Hindlimb muscle (tissue), 1 donor: ENCODE measurements around the gene MAT1A. TPM values are rescaled to one million over a fixed set of nuclear protein-coding genes. Genes with fewer than 3 reads are reported as not detected.
"Not testable (repeated sequence)": the region's sequence is repeated elsewhere in the genome, so short reads cannot be mapped to it uniquely, and the experiment has no call there.

Experiments
- DNase-seq: peaks from one replicate; pipeline ENCODE4 v3.0.0-alpha.2; 2013
- polyA plus RNA-seq: library from polyadenylated mRNA; unstranded; fragments of 120-200 nt; gene quantifications from one replicate; pipeline ENCODE4 v1.2.1, GENCODE V29; 2013; ENCODE audit not compliant: insufficient read length

Gene MAT1A
- not detected for polyA plus RNA-seq

- DNase-seq = no peak
These were observed at the start of gene MAT1A for GRCh38 chr10:80289451-80290287. Gene MAT1A, minus strand, starts transcription at chr10:80289658. Its CDS starts 235 bp downstream, at chr10:80289423.

- DNase-seq = no peak
These were observed 44.5 kb upstream of the MAT1A start for GRCh38 chr10:80333983-80334382.

DNA sequence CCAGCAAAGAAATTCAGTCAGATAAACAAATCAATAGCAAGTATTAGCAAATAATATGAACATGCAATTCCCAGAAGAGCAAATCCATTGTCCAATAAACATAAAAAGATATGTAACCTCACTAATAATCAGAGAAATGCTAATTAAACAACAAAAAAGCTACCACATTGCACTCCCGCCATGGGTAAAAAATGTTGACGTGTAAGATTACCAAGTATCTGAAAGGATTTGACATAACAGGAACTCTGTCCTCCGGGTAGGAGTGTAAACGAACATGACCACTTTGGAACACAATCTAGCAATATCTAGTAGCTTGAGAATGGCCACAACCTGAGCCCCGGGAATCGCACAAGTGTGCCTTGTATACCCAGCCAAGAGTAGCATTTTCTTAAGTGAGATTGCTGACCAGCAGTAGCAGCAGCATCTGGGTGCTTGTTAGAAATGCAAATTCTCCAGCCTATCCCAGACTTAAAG, 35.5 kb upstream of the MAT1A start:
- no peak for DNase-seq

- DNase-seq = no peak
These were observed 34.6 kb upstream of the MAT1A start for GRCh38 chr10:80324086-80324485.

GRCh38 chr10:80323311-80323710, 33.9 kb upstream of the MAT1A start:
- no peak for DNase-seq

GRCh38 chr10:80322711-80323110, 33.3 kb upstream of the MAT1A start:
- no peak for DNase-seq

DNA sequence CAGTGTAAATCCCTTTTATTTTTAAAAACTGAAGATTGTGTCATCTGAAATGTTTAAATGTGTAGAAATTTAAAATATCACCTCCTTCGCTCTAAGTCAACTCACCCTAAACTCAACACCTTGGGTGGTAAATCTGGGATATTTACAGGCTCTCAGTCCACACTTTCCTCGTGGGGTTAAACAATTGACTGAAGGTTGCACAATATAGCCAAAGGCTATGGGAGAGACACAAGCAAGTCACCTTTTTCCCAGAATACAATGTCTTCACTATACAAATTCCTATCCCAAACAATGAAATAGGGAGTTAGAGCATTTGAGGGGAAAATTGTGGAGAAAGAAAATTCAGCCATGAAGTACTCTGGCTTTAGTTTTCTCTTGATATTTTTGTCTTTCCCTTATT, 32.7 kb upstream of the MAT1A start:
- DNase-seq = no peak

GRCh38 chr10:80321183-80321582, 31.7 kb upstream of the MAT1A start:
- no peak for DNase-seq

DNA sequence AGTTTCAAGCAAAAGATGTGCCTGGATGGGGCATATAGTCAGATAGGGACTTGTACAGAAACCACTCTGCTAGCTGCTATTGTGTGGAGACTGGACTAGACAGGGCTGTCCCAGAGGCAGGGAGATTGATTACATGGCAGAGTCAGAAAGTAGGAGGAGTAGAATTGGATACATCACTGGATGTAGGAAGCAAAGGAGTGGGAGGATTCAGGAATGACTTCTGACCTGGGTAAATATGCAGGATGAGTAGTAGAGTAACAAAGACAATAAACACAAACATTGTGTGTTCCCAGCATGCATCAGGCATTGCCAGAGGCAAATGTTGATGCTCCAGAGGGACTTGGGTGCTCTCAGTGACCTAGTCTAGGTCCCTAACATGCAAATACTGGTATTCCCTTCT, 30.9 kb upstream of the MAT1A start:
- DNase-seq = no peak

DNA sequence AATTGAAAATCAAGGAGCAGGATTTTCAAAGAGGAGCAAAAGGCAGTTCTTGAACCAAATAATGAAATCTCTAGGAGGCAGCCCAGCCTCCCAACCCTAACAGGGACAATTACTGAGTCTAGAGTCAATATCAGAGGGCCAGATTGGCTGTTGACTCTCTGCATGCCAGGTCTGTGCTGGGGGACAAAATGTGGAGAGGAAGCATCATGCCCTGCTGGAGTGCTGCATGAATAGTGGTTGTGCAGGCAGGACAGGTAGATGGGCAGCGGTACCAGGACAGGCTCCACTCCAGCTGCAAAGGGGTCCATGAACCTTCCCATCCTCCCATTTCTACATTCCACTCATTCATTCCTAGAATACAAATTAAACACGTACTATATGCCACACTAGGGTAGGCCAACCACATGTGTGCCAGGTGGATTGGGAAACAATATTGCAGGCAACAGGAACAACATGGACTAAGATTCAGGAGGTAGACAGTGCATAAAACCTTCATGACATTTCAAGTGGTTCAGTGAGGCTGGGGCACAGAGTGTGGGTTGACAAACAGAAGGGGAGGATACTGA, 30.4 kb upstream of the MAT1A start:
- DNase-seq = no peak

GRCh38 chr10:80319318-80319717, 29.9 kb upstream of the MAT1A start:
- no peak for DNase-seq

DNA sequence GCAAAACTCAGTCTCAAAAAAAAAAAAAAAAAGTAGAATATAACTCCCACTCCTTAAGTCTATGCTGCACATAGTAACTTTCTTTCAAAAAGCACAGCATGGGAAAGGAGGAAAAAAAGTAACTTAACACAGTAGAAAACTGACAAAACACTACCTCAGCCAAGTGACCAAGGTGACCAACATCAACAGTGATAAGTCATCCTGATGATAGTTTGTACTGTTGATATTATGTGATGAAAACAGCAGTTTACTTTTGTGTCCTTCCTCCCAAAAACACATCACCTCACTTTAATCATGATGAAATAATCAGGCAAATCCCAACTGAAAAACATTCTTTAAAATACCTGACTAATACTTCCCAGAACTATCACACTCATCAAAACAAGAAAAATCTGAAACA, 29.3 kb upstream of the MAT1A start:
- no peak for DNase-seq

GRCh38 chr10:80315391-80315790, 25.9 kb upstream of the MAT1A start:
- DNase-seq = no peak

DNA sequence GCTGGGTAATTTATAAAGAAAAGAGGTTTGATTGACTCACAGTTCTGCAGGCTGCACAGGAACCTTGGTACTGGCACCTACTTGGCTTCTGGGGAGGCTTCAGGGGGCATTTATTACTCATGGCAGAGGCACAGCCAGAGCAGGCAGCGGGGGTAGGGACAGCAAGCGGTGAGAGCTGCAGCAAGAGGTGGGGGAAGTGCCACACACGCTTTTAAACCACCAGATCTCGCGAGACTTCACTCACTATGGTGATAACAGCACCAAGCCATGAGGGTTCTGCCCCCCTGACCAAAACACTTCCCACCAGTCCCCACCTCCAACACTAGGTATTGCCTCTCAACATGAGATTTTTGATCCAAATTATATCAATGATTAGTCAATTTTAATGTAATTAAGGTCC, 24.1 kb upstream of the MAT1A start:
- no peak for DNase-seq

DNA sequence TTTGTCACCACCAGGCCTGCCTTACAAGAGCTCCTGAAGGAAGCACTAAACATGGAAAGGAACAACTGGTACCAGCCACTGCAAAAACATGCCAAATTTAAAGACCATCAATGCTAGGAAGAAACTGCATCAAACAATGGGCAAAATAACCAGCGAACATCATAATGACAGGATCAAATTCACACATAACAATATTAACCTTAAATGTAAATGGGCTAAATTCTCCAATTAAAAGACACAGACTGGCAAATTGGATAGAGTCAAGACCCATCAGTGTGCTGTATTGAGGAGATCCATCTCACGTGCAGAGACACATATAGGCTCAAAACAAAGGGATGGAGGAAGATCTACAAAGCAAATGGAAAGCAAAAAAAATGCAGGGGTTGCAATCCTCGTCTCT, 16.5 kb upstream of the MAT1A start:
- DNase-seq = not testable (repeated sequence)

DNA sequence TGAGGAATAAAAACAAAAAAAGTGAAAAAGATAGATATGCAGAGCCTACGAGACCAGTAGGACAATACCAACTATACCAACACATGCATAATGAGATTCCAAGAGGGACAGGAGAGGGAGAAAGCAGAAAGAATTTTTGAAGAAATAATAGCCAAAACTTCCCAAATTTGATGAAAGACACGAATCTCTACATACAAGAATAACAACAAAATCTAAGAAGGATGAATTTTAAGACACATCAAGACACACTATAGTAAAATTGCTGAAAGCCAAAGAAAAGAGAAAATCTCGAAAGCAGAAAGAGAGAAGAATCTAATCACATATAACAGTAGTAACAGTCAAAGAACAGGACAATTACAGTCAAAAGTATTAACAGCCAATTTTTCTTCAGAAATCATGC, 7.5 kb upstream of the MAT1A start:
- DNase-seq = no peak

- DNase-seq = no peak
These were observed 3.3 kb upstream of the MAT1A start for GRCh38 chr10:80292607-80293239.

DNA sequence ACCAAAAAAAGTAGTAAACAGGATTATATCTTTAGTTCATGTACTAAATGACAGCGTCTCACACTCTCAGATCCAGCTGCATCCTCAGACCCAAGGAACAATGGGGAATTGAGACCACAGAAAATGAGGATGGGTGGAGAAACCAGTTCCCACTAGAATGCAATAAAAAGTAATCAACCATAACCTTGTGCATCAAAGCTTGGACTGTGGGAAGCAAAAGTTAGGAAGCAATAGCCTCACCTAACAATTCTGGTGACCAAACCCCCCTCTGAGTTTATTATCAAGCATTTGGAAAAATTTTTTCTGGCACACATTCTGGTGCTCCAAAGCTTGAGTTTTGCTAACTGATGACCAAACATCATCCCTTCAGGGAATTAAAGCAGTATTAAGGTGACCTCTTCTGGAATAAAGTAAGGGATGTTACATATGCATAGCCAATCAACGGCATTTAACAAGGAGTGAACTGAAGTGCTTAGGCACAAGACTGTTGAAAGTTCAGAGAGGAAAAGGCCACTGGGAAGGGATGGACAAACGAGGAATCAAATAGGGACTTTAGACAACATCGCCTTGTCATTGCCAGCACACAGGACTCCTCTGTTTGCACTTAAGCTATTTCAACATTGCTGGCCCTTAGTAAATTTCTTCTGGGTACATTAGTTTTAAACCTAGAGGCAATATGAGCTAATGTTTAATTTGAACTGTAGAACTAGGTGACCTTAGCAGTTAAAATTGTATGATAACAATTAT, 1.2 kb upstream of the MAT1A start:
- no peak for DNase-seq

DNA sequence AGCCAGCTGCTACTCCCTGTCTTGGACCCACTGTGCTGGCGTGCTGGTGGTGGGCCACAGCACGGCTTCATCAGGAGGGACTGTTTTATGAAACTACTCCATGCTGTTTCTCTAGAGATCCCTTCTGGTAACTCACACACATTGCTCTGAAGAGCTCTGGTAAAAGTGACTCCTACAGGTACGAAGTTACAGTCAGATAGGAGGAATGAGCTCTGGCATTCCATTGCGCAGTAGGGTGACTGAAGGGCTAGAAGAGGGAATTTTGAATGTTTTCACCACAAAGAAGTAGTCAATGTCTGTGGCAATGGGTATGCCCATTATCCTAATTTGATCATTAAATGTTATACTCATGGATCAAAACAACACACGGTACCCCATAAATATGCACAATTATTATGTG, 609 bp downstream of the MAT1A start:
- no peak for DNase-seq

- DNase-seq = no peak
These were observed 4.9 kb downstream of the MAT1A start for GRCh38 chr10:80284522-80284921.

GRCh38 chr10:80283536-80284199, 5.8 kb downstream of the MAT1A start:
- no peak for DNase-seq

GRCh38 chr10:80283119-80283518, 6.3 kb downstream of the MAT1A start:
- DNase-seq = no peak
